ENCODE measurements around the gene WT1.

The WT1 gene

DNA sequence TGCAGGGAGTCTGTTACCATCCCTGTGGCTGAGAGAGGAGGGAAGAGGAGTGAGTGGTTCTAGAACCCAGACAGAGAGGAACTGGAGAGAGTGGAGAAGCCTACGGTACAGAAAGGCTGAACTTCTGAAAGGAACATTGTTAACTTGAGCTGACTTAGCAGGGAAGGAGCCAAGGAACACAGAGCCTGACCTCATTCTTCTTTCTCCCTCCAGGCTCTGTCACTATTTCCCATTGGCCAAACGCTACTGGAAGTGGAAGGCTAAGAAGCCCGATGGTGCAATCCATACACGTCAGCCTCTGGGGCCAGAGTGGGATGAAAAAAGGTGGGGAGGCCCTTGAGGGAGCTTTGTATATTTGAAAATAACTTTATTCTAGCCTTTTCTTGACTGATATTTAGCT is 16.5 kb upstream of the WT1 start:
- Histone ChIP-seq H3K4me1 (ENCODE audit: control insufficient read depth, low read depth, low read length) (no peaks in the 10 kb centered on the region), H2BK15ac (replicated peaks; ENCODE audit: low read depth) (no peak overlapping the region), H2BK5ac (ENCODE audit: low read length) (no peak overlapping the region), H2AK5ac (ENCODE audit: low read length) (no peak overlapping the region), H3K36me3 (ENCODE audit: control insufficient read depth, insufficient read depth, low read length) (no peaks in the 10 kb centered on the region), H3K4ac (ENCODE audit: low read depth, low read length) (no peak overlapping the region), H2BK120ac (ENCODE audit: low read depth, low read length) (no peak overlapping the region), H4K5ac (ENCODE audit: low read length) (no peak overlapping the region), H3K56ac (ENCODE audit: low read length) (no peak overlapping the region), H3K18ac (ENCODE audit: low read length) (no peak overlapping the region), H3K27me3 (ENCODE audit: insufficient read depth, low read length, poor library complexity) (no peaks in the 10 kb centered on the region), H3K27ac (ENCODE audit: low read depth, low read length) (no peak overlapping the region), H4K8ac (ENCODE audit: low read depth, low read length) (no peak overlapping the region), H3K4me2 (ENCODE audit: low read length) (no peak overlapping the region), H3K4me3 (ENCODE audit: low read length) (no peak overlapping the region), H3K23ac (ENCODE audit: low read length) (no peak overlapping the region), H3K79me1 (ENCODE audit: low read length) (no peaks in the 10 kb centered on the region), H3K79me2 (ENCODE audit: control insufficient read depth, insufficient read depth, low read length) (no peaks in the 10 kb centered on the region), H3K9ac (ENCODE audit: low read length) (no peak overlapping the region)
- DNase-seq = no peak
- WGBS (ENCODE audit: extremely low coverage, insufficient coverage, low lambda C conversion rate) = no CpG with 5 or more reads among the region's 4 CpGs

DNA sequence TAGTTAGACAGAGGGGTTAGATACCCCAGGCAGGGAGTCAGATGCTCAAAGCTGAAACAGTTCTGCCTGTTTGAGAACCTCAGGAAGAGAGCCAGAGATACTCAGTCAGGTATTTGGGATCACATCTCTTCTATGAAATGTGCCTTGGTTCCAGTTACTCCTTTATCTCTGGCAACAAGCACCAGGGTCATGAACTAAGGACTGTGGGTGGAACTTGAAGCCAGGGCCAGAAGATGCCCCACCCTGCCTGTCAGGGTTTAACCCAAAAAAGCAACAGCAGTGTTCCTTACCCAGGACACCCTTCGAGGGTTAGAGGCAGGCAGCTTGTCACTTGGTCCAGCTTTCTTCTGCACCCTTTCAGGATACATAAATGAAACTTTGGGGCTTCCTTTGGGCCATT is 15.0 kb upstream of the WT1 start:
- Histone ChIP-seq H3K27ac (ENCODE audit: low read depth, low read length) (no peak overlapping the region), H3K4me1 (ENCODE audit: control insufficient read depth, low read depth, low read length) (no peaks in the 10 kb centered on the region), H3K56ac (ENCODE audit: low read length) (no peak overlapping the region)

DNA sequence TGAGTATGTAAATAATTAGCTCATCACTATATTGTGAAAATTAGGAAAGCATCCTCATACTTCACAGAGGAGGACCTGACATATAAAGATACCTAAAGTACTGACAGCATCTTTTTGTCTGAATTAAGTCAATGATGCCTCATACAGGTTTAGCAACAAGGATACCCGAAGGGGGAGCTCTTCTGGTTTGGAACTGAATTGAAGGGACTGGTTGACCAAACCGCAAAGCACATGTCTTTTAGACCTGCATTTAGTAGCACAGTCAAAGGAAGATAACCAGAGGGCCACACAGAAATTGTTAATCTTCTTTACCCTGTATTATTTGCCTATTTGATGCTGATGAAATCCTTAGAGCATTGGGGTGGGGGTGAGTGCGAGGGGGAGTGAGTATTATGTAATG is 12.9 kb upstream of the WT1 start:
- Histone ChIP-seq H3K27ac (ENCODE audit: low read depth, low read length) (no peak overlapping the region), H3K79me1 (ENCODE audit: low read length) (no peaks in the 10 kb centered on the region), H4K8ac (ENCODE audit: low read depth, low read length) (no peak overlapping the region), H2BK5ac (ENCODE audit: low read length) (no peak overlapping the region), H2BK15ac (replicated peaks; ENCODE audit: low read depth) (no peak overlapping the region), H4K5ac (ENCODE audit: low read length) (no peak overlapping the region), H3K23ac (ENCODE audit: low read length) (no peak overlapping the region), H3K9ac (ENCODE audit: low read length) (no peak overlapping the region), H3K4me1 (ENCODE audit: control insufficient read depth, low read depth, low read length) (no peaks in the 10 kb centered on the region), H3K79me2 (ENCODE audit: control insufficient read depth, insufficient read depth, low read length) (no peaks in the 10 kb centered on the region), H3K36me3 (ENCODE audit: control insufficient read depth, insufficient read depth, low read length) (no peaks in the 10 kb centered on the region), H3K4ac (ENCODE audit: low read depth, low read length) (no peak overlapping the region), H3K18ac (ENCODE audit: low read length) (no peak overlapping the region), H3K4me2 (ENCODE audit: low read length) (no peak overlapping the region), H3K4me3 (ENCODE audit: low read length) (no peak overlapping the region), H2BK120ac (ENCODE audit: low read depth, low read length) (no peak overlapping the region), H2AK5ac (ENCODE audit: low read length) (no peak overlapping the region), H3K27me3 (ENCODE audit: insufficient read depth, low read length, poor library complexity) (no peaks in the 10 kb centered on the region), H3K56ac (ENCODE audit: low read length) (no peak overlapping the region)
- WGBS (ENCODE audit: extremely low coverage, insufficient coverage, low lambda C conversion rate) = no CpG with 5 or more reads among the region's 3 CpGs
- DNase-seq = peak; percentile 78

More for the DNA sequence above, 15.0 kb upstream of the WT1 start:
- no peak overlapping the region for H4K8ac ChIP-seq (ENCODE audit: low read depth, low read length)
- no CpG with 5 or more reads among the region's 1 CpG for WGBS (ENCODE audit: extremely low coverage, insufficient coverage, low lambda C conversion rate)
- H3K4ac ChIP-seq (ENCODE audit: low read depth, low read length) = no peak overlapping the region
- no peak overlapping the region for H3K4me3 ChIP-seq (ENCODE audit: low read length)
- no peak overlapping the region for H2BK5ac ChIP-seq (ENCODE audit: low read length)
- no peaks in the 10 kb centered on the region for H3K27me3 ChIP-seq (ENCODE audit: insufficient read depth, low read length, poor library complexity)
- no peak overlapping the region for H3K18ac ChIP-seq (ENCODE audit: low read length)
- H3K79me1 ChIP-seq (ENCODE audit: low read length) = no peaks in the 10 kb centered on the region
- H3K79me2 ChIP-seq (ENCODE audit: control insufficient read depth, insufficient read depth, low read length) = no peaks in the 10 kb centered on the region
- H3K4me2 ChIP-seq (ENCODE audit: low read length) = no peak overlapping the region
- no peak overlapping the region for H2AK5ac ChIP-seq (ENCODE audit: low read length)
- no peak for DNase-seq
- no peak overlapping the region for H2BK15ac ChIP-seq (replicated peaks; ENCODE audit: low read depth)
- H2BK120ac ChIP-seq (ENCODE audit: low read depth, low read length) = no peak overlapping the region
- no peak overlapping the region for H3K9ac ChIP-seq (ENCODE audit: low read length)
- H3K23ac ChIP-seq (ENCODE audit: low read length) = no peak overlapping the region
- H4K5ac ChIP-seq (ENCODE audit: low read length) = no peak overlapping the region
- no peaks in the 10 kb centered on the region for H3K36me3 ChIP-seq (ENCODE audit: control insufficient read depth, insufficient read depth, low read length)

DNA sequence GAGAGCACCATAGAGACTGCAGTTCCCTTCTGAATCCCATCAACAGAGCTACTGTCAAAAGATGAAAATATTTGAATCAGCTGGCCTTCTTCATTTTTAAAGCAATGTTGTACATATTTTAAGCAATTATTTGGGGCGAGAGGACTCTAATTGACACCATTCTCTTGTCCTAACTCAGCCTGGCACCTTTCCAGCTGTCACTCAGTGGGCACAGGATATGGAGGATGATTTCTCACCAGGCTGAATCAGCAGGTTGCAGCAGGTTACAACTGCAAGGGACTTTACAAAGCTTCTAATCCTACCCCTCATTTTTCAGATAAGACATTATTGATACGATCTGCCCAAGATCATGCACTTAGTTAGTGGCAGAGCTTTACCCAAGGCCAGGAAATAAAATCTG is 11.9 kb upstream of the WT1 start:
- peak; percentile 7 for DNase-seq
- Histone ChIP-seq H4K8ac (ENCODE audit: low read depth, low read length) (no peak overlapping the region), H3K27me3 (ENCODE audit: insufficient read depth, low read length, poor library complexity) (no peaks in the 10 kb centered on the region), H3K4me1 (ENCODE audit: control insufficient read depth, low read depth, low read length) (no peaks in the 10 kb centered on the region), H3K4me3 (ENCODE audit: low read length) (no peak overlapping the region), H2AK5ac (ENCODE audit: low read length) (no peak overlapping the region), H4K5ac (ENCODE audit: low read length) (no peak overlapping the region), H3K56ac (ENCODE audit: low read length) (no peak overlapping the region), H3K4ac (ENCODE audit: low read depth, low read length) (no peak overlapping the region), H3K79me2 (ENCODE audit: control insufficient read depth, insufficient read depth, low read length) (no peaks in the 10 kb centered on the region), H3K36me3 (ENCODE audit: control insufficient read depth, insufficient read depth, low read length) (no peaks in the 10 kb centered on the region), H2BK15ac (replicated peaks; ENCODE audit: low read depth) (no peak overlapping the region), H3K18ac (ENCODE audit: low read length) (no peak overlapping the region), H2BK120ac (ENCODE audit: low read depth, low read length) (no peak overlapping the region), H3K23ac (ENCODE audit: low read length) (no peak overlapping the region), H3K79me1 (ENCODE audit: low read length) (no peaks in the 10 kb centered on the region), H2BK5ac (ENCODE audit: low read length) (no peak overlapping the region), H3K27ac (ENCODE audit: low read depth, low read length) (no peak overlapping the region), H3K4me2 (ENCODE audit: low read length) (no peak overlapping the region), H3K9ac (ENCODE audit: low read length) (no peak overlapping the region)
- WGBS (ENCODE audit: extremely low coverage, insufficient coverage, low lambda C conversion rate) = no CpG with 5 or more reads among the region's 2 CpGs

DNA sequence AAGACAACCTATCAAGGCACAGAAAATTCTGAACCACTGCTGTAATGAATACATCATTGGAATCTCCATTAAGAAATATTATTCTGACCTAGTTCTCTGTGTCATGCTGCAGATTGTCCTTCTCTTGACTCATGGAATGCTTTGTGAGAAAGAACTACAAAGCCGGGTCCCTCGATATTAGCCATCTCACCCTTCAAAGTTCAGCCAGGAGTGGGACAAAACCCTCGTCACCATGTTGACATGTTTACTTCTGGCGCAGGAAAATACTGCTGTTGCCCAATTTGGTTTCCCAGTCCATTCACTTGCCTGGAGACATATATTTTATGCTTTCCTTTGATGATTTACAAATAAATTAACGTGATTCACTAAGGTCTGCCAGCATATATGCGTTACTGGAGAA is 10.9 kb upstream of the WT1 start:
- Histone ChIP-seq H3K79me1 (ENCODE audit: low read length) (no peaks in the 10 kb centered on the region), H4K8ac (ENCODE audit: low read depth, low read length) (no peak overlapping the region), H3K4me1 (ENCODE audit: control insufficient read depth, low read depth, low read length) (no peaks in the 10 kb centered on the region), H3K4me3 (ENCODE audit: low read length) (no peak overlapping the region), H4K5ac (ENCODE audit: low read length) (no peak overlapping the region), H3K23ac (ENCODE audit: low read length) (no peak overlapping the region), H3K56ac (ENCODE audit: low read length) (no peak overlapping the region), H2BK120ac (ENCODE audit: low read depth, low read length) (no peak overlapping the region), H3K27ac (ENCODE audit: low read depth, low read length) (no peak overlapping the region), H3K9ac (ENCODE audit: low read length) (no peak overlapping the region), H2BK5ac (ENCODE audit: low read length) (no peak overlapping the region), H3K4me2 (ENCODE audit: low read length) (no peak overlapping the region), H2BK15ac (replicated peaks; ENCODE audit: low read depth) (no peak overlapping the region), H3K18ac (ENCODE audit: low read length) (no peak overlapping the region), H3K36me3 (ENCODE audit: control insufficient read depth, insufficient read depth, low read length) (no peaks in the 10 kb centered on the region), H2AK5ac (ENCODE audit: low read length) (no peak overlapping the region), H3K27me3 (ENCODE audit: insufficient read depth, low read length, poor library complexity) (peaks cover 2% of the 10 kb centered on the region), H3K79me2 (ENCODE audit: control insufficient read depth, insufficient read depth, low read length) (no peaks in the 10 kb centered on the region), H3K4ac (ENCODE audit: low read depth, low read length) (no peak overlapping the region)
- WGBS (ENCODE audit: extremely low coverage, insufficient coverage, low lambda C conversion rate) = no CpG with 5 or more reads among the region's 6 CpGs
- DNase-seq = no peak

DNA sequence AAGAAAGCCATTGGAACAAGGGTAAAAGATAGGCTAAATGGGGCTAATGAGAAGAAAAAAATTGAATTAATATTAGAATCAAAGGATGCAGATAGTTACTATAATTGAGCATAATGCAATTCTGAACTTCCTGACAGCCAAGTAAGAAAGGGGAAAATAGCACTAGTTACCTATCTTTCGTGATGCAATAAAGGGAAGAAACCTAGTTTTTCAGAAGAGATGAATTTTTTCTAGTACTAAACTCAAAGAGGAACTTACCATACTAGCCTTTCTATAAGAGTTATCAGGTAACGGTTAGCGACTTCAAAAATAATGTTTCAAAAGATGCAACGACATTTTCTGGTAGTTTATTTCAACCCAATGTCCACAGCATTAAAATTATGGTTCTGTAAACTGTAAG is 8.8 kb upstream of the WT1 start:
- Histone ChIP-seq H3K4me3 (ENCODE audit: low read length) (no peak overlapping the region), H3K4ac (ENCODE audit: low read depth, low read length) (no peak overlapping the region), H3K56ac (ENCODE audit: low read length) (no peak overlapping the region), H3K4me2 (ENCODE audit: low read length) (no peak overlapping the region), H3K23ac (ENCODE audit: low read length) (no peak overlapping the region), H3K18ac (ENCODE audit: low read length) (no peak overlapping the region), H3K36me3 (ENCODE audit: control insufficient read depth, insufficient read depth, low read length) (no peaks in the 10 kb centered on the region), H3K27ac (ENCODE audit: low read depth, low read length) (no peak overlapping the region), H4K8ac (ENCODE audit: low read depth, low read length) (no peak overlapping the region), H3K79me2 (ENCODE audit: control insufficient read depth, insufficient read depth, low read length) (no peaks in the 10 kb centered on the region), H3K9ac (ENCODE audit: low read length) (no peak overlapping the region), H2AK5ac (ENCODE audit: low read length) (no peak overlapping the region), H2BK5ac (ENCODE audit: low read length) (no peak overlapping the region), H2BK120ac (ENCODE audit: low read depth, low read length) (no peak overlapping the region), H3K27me3 (ENCODE audit: insufficient read depth, low read length, poor library complexity) (peaks cover 8% of the 10 kb centered on the region), H3K79me1 (ENCODE audit: low read length) (no peaks in the 10 kb centered on the region), H3K4me1 (ENCODE audit: control insufficient read depth, low read depth, low read length) (no peaks in the 10 kb centered on the region), H2BK15ac (replicated peaks; ENCODE audit: low read depth) (no peak overlapping the region), H4K5ac (ENCODE audit: low read length) (no peak overlapping the region)
- DNase-seq = no peak
- WGBS (ENCODE audit: extremely low coverage, insufficient coverage, low lambda C conversion rate) = no CpG with 5 or more reads among the region's 4 CpGs
